GM12874 (cell line): ENCODE results near the gene GLUL.

Experiments
- TF ChIP-seq, protein P1 (sequence below): IDR thresholded peaks from 2 replicates; pipeline ENCODE4 v1.5.1; 2011; ENCODE audit warnings: low read depth, mild to moderate bottlenecking, control low read depth, low read length, moderate library complexity; ENCODE audit not compliant: insufficient read depth

GLUL gene

DNA sequence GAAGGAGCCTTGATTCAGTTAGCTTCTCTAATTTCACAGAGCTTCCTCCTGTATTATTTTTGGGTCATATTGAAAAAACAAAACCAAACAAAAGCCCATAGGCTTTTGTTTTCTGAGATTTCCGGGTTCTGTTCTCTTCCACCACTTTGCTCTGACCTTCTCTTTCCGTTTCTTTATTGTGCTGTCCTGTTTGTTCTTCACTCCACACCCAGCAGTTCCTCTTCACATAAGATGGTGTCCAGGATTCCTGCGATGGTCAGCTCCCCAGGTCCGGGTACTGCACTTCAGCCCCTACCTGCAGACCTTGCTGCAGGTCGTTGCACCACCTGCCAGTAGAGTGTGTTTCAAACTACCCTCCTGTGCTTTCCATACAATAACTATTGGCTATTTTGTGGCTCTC lies 44.6 kb downstream of the GLUL start:
- TF ChIP-seq, protein P1, sequence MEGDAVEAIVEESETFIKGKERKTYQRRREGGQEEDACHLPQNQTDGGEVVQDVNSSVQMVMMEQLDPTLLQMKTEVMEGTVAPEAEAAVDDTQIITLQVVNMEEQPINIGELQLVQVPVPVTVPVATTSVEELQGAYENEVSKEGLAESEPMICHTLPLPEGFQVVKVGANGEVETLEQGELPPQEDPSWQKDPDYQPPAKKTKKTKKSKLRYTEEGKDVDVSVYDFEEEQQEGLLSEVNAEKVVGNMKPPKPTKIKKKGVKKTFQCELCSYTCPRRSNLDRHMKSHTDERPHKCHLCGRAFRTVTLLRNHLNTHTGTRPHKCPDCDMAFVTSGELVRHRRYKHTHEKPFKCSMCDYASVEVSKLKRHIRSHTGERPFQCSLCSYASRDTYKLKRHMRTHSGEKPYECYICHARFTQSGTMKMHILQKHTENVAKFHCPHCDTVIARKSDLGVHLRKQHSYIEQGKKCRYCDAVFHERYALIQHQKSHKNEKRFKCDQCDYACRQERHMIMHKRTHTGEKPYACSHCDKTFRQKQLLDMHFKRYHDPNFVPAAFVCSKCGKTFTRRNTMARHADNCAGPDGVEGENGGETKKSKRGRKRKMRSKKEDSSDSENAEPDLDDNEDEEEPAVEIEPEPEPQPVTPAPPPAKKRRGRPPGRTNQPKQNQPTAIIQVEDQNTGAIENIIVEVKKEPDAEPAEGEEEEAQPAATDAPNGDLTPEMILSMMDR: no peak

DNA sequence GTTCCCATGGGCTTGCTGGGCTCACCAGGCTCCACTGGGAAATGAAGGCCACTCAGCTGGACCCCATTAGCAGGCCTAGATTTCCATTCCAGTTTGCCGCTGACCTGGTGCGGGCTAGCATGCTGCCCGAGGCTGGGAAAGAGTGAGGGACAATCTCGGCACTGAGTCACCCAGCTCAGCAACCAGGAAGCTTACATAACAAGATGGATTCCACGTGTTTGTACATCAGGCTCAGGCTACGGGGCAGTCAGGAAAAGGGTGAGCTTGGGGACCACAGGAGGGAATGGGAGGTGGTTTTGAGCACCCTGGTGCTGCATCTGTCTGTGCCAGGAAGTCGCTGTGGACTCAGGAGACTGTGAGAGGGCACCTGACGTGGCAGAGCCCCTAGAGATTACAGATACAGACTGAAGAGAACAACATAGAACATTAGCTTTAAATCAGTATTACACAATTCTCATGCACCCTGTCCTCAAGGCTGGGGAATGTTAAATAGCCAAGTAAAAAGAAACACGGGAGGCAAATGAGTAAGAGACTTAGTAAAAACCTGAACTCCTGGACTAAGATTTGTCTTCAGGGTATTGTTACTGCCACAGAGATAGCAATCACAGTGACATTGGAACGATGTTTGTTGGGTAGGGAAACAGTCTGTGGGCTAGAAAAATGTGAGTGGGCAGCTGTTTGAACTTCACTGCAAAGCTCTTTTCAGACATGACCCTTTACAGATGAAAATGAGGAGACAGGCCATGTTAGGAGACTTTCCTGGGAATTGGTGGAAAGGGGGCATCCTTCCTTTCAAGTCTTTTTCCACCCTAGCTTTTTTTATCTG lies 51.1 kb downstream of the GLUL start:
- TF ChIP-seq, protein P1: no peak

DNA sequence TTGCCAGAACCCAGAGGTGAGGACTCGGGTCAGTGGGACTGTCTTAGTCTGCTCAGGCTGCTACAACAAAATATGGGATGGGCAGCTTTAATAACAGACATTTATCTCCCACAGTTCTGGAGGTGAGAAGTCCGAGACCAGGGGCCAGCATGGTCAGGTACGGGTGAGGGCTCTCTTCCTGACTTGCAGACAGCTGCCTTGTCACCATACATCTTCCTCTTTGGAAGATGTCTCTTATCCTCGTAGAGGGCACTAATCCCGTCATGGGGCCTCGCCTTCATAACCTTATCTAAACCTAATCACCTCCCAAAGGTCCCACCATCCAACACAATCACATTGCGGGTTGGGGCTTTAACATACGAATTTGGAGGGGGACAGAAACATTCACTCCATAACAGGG lies 51.9 kb downstream of the GLUL start:
- TF ChIP-seq, protein P1: no peak

DNA sequence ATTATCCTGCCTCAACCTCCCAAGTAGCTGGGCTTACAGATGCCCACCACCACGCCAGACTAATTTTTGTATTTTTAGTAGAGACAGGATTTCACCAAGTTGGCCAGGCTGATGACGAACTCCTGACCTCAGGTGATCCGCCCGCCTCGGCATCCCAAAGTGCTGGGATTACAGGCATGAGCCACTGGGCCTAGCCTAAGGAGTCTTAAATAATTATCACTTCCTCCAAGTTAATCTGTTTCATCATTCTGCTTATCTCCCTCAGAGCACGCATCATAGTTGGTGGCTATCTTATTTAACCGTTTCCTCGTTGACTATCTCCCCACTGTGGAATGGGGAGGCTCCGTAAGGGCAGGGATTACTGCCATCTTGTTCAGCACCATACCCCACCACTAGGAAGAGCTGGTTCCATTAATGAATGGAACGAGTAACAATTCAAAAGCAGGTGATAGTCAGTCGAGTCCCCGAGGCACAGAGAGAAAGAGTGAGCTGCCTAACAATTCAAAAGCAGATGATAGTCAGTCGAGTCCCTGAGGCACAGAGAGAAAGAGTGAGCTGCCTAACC lies 52.7 kb downstream of the GLUL start:
- TF ChIP-seq, protein P1: no peak

DNA sequence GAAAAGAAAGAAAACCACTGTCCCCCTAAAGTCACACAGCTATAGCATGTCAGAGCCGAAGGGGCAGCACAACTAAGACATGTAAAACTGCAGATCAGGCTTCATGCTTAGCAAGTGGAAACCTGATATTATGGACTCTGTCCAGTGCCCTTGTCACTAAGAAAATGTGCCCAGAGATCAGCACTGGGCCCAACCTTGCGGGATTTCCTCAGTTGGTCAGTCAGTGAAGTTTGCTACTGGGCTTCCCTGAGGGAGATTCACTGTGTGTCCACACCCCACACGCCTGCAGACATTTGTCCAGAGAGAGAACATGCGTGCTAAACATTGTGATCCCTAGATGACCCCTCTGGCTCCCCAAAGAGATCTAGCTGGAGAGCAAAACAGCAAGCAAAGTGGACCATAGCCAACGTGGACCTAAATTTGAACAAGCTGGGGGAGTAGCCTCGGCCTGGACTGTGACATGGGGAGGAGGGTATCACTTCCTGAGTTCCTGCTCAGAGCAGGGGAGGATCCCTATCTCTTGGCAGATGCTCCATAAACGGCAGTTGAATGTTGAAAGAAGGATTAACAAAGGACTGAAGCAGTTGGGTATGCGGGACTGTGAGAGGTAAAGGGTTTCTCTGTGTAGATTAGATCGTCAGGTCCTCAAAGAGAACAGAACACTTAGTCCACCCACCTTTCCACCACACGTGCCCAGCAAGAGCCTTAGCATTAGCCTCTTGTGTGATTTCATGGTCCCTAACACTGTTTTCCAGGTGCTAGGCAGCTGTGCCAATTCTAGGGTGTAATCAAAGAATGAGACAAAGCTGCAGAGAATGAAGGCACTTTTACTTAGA lies 53.6 kb downstream of the GLUL start:
- TF ChIP-seq, protein P1: no peak

DNA sequence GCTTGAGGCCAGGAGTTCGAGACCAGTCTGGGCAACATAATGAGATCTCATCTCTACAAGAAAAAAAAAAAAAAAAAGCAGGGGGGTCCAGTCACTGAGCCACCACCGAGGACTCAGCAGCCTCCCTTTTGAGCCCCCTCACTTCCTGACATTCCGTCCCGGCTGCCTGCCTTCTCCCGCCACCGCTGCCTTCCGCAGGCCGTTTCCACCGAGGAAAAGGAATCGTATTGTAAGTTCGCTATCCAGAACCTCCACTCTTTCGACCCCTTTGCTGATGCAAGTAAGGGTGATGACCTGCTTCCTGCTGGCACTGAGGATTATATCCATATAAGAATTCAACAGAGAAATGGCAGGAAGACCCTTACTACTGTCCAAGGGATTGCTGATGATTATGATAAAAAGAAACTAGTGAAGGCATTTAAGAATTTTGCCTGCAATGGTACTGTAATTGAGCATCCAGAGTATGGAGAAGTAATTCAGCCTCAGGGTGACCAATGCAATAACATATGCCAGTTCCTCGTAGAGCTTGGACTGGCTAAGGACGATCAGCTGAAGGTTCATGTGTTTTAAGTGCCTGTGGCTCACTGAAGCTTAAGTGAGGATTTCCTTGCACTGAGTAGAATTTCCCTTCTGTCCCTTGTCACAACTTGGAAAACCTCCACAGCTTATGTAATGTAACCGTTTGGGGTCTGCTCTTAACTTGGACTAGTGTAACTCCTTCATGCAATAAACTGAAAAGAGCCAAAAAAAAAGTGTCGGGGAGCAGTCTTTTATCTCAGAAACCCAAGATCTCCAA lies 55.6 kb downstream of the GLUL start:
- TF ChIP-seq, protein P1: no peak
